Limb (tissue), 2 donors: ENCODE data around the gene MMP17.

Source experiments
- DNase-seq, 2 donors: peaks; one replicate each; pipeline ENCODE4 v3.0.0-alpha.2; 2016; ENCODE audit errors: extremely low spot score in 2 of 2

The MMP17 gene

DNA sequence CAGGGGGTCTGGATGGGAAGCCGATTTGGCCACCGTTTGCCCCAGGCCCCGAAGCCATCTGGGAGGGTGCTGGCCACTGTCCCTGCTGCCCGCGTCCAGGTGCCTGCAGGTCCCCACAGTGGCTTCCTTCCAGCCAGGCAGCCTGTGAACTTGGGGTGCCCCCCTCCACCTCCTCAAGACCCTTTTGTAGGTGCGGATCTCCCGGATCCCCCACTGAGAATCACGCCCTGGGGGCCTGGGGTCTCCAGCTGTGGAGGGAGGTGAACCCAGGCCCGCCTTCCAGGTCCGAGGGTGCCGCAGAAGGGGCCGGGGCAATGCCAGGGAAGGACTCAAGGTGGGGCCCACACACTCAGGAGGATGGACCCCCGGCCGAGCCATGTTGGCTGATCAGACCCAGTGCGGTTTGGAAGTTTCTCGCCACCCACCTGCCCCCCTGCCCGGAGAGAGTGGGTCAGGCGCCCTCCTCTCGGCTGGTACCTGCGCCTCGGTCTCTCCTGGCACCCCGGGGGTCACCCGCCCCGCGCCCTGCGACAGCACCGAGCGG, 1.7 kb downstream of the MMP17 start:
- DNase-seq = no peak

DNA sequence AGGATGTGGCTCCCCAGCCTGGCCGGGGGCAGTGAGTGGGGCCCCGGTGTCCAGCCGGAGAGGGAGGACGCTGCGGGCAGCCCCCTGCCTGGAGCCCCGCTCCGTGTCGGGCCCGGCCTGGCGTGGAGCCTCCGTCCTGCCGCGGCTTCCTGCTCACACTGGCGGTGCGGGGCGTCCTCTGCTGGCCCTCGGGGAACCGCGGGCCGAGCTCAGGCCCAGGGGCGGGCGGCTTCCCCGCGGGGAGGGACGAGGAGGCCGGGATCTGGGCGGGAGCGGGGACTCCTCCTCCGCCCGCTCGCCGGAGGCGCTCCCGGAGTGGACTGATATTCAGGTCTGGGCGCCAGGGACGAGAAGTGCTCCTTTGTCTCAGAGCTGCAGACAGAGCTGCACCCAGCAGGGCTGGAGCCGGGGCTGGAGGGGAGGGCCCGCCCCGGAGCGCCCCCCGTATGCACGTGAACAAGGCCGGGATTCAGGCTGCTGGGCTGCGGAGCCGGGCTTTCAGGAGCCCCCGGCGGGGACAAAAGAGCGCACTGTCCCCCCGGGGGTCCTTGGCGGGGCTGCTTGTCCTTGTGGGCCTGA, 2.2 kb downstream of the MMP17 start:
- DNase-seq = peak; percentile 52 to 85

DNA sequence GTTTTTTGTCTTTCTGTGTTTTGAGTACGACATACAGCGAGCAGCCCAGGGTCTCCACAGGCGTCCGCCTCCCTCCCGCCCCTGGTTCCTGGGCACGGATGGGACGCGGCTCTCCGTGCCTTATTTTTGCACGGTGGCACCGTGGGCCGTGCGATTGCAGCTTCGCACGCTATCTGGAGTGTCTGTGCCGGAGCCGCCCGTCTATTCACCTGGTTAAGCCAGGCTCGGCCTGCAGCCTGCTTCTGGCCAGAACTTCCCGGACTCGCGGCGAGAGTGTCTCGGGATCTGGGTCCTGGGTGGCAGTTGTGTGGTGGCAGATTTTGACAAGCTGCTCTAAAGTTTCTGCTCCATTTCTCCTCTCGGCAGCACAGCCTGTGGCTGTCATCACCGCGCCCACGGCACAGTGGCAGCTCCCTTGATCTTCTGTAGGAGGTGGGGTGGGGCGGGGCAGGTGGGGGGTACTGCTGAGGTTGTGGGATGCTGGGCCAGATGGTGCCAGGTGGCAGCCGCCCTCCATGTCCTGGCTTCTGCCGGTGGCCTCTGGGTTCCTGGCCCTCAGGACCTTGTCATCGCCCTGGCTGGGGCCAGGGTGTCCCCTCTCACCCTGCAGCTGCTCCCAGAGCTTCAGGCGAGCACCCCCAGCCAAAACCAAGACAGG, 2.9 kb downstream of the MMP17 start:
- peak in 1 of 2 donors; percentile 52 for DNase-seq

DNA sequence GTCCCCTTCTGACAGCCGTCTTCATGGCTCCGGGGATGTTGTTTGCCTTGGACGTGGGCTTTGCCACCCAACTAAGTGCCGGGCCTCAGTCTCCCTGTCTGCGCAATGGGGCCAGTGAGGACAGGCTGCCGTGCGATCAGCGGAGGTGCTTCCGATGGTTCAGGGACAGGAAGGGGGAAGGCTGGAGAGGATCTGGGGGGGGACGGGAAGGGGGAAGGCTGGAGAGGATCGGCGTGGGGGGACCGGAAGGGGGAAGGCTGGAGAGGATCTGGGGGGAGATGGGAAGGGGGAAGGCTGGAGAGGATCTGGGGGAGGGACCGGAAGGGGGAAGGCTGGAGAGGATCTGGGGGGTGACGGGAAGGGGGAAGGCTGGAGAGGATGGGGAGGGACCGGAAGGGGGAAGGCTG, 3.4 kb downstream of the MMP17 start:
- DNase-seq = peak in 1 of 2 donors; percentile 62

DNA sequence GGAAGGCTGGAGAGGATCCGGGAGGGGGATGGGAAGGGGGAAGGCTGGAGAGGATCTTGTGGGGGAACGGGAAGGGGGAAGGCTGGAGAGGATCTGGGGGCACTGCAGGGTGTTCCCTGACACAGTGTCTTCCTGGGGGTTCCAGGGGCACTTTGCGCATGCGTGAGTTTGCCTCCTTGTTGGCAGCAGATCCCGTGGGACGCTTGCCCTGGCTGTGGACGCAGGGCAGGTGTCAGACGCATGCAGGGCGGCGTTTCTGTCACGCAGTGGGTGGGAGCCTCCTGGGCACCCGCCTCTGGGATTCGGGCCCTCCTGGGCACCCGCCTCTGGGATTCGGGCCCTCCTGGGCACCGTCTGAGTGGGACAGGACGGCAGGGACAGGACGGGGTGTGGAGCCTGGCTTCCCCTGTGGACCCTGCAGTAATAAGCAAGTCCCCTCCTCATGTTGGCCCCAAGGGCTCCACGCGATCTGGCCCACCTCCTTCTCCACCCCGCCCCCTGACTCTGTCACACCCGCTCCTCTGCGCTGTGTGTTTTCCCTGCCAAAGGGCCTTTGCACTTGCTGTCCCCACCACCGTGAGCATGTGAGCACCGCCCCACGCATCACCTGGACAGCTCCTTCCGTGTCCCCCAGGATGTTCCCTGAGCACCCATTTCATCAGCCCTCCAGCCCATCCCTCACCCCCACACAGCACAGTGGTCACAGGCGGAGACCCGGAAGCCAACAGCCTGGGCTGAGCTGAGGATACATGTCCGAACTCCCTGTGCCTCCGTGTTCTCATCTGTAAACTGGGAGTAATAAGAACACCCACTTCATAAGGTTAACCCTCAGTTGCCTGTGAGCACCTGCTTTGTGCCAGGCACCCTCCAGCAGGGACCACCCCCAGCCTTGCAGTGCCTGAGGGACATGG, 4.4 kb downstream of the MMP17 start:
- DNase-seq = no peak

DNA sequence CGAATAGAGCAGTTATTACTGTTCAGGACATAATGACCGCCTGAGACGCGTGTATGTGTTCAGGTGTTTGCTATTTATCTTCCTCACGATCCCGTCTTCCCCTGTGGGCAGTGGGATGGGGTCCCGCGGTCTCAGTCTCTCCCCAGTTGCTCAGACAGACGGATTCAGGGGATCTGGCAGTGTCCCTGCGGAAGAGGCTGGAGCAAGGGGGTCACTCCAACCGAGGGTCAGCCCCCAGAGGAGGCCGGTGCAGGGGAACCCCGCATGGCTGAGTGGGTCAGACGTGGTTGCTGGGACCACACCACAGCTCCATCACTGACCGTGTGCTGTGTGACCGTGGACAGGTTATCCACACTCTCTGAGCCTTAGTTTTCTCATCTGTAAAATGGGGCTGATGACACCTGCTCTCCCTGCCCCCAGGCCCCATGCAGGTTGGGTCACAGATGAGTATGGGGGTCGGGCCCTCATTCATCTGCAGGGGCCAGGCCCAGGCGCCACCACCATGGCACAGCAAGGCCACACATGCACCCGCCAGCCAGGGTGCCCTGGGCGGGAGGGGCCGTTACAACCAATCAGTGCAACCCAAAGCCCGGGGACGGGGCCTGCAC, 5.2 kb downstream of the MMP17 start:
- no peak for DNase-seq

DNA sequence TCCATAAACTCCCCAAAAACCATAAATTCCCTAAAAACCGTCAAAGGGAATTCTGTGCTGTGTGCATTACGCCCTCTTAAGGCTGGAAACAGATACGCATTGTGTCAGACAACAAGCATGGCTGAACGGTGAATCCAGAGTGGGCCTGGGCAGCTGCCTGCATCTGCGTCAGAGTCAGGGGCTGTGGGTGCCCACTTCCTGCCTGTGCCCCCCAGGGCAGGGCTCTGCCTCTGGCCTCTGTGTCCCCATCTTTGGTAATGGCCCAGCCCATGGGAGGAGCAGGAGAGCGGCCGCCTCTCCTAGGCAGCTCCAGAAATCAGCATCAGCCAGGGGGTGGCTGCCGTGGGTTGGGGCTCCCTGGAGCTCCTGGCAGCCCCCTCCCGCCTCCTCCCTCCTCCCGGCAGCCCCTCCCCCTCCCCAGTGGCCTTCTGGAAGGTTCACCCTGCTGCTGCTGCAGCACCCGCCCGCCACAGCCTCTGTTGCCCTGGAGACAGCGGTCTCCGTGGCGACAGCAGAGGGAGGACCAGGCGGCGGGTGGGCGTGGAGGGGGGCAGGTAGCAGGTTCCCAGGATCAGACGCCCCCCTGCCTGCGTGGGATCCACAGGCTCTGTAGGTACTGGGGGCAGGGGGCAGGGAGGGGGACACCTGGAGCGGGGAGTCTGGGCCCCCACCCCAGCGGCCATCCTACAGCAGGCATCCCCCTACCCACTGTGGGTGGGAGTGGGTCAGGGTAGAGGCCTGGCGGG, 5.9 kb downstream of the MMP17 start:
- peak in 1 of 2 donors; percentile 70 for DNase-seq

DNA sequence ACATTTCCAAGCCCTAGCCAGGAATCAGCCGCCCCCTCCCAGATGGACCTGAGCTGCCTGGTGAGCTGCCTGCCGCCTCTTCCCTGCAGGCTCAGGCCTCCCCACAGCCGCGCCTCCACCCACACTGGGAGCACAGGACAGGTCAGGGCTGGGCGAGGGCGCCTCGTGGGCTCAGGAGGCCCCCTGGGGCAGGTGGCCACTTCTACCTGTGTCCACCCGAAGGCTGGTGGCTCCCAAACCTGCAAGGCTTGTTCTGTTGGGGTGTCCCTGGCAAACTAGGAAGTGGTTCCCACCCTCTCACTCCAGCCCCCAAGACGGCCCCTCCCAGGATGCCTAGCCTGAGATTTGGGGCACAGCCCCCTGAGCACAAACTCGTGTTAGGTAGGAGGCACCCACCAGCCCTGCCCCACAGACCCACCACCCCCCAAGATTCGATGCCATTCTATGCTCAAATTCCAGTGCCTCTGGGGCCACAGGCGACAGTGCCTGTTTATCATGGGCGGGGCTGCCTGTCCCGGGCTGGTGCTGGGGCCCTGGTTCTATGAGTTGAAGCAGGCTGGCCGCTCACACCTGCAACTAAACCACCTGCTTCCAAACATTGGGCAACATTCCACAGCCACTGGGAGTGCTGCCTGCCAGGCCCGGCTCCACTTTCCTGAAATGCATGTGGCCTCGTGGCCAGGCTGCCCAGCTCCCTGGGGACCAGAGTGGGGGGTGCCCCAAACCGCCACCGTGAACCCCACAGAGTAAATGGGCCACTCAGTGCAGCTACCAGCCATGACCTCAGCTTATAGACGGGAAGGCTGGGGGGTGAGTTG, 6.8 kb downstream of the MMP17 start:
- no peak for DNase-seq

DNA sequence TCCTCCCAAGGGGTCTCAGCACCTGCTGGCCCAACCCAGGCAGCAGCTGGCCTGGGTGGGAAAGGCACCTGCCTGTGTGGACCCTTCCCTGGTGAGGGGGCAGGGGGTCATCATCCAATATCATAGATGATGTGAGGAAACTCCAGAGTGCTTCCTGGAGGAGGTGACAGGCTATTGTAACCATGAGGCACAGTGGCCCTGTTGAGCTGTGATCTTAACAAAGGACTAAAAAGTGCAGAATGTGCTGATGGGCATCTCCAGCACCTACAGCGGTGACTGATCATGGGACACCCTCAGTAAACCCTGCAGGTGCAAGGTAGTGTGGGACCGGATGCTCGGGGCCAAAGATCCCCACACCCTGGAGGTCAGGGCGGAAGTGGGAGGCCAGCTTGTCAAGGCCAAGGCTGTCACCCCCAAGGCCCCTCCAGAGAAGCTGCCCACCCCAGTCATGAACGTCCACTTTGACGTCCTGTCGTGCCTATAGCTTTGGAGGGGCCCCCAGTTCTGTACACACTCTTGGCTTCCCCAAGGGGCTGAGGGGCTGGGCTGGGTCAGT, 7.5 kb downstream of the MMP17 start:
- DNase-seq = no peak

DNA sequence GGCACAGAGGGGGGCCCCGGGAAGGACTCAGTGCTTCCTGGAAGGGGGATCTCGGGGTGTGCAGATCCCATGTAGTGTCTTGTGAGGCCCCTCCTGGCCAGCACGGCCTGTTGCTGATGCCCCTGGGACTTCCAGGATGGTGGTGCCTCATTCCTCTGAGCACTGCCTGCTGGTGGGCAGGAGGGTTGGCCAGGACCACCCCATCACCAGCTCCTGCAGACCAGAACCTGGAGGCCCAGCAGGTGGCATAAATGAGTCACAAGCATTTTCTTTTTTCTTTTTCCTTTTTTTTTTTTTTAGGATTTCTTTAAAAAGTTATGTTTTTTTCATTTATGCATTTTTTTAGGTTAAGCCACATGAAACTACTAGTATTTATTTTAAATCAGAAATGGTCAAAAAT, 8.0 kb downstream of the MMP17 start:
- peak in 1 of 2 donors; percentile 36 for DNase-seq

DNA sequence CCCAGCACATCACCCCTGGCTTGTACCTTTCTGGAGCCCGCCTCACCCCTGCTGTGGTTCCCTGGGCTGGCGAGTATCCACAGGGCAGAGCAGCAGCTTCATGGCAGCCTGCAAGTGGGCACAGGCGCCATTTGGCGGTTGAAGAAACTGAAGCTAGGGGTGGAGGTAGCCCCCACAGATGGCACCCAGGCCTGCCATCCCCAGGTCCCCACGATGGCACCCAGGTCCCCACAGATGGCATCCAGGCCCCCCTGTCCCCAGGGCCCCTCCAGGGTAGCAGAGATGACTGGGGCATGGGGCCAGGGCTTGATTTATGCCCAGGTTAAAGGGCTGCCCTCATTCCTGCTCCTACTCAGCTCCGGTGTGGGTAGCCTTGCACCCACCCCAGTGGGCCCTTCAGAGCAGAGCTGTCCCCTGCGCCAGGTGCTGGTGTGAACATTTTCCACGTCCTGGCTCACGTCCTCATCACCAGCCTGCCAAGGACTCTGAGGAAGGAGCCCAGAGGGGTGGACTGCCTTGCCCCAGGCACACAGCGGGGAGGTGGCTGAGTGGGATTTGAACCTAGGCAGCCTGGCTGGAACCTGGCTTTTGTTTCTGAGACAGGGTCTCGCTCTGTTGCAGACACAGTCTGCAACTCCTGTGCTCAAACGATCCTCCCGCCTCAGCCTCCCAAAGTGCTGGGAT, 8.7 kb downstream of the MMP17 start:
- peak in 1 of 2 donors; percentile 29 for DNase-seq

DNA sequence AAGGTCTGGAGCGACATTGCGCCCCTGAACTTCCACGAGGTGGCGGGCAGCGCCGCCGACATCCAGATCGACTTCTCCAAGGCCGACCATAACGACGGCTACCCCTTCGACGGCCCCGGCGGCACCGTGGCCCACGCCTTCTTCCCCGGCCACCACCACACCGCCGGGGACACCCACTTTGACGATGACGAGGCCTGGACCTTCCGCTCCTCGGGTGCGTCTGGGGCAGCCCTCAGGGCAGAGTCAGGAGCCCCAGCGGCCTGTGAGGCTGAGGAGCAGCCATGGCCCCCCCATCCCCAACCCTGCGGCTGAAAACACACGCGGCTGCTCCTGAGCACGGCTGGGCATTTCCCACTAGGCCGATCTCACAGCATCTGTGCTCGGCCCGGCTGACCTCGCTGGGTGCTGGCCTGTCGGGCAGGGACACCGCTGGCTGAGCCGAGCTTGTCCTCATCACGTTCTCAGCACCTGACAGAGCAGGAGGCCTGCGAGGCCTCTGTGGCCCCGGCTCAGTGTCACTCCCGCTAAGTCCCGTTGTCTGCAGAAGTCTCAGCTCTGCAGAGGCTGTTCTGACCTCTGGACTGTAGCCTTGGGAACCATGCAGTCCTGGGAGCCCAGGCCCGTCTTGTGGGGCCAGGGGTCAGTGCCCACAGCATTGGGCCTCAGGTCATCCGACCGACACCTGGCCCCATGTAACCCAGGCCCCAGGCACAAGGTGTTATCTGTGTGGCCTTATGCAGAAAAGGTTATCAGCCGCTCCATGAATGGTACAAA, 12.6 kb downstream of the MMP17 start:
- no peak for DNase-seq

DNA sequence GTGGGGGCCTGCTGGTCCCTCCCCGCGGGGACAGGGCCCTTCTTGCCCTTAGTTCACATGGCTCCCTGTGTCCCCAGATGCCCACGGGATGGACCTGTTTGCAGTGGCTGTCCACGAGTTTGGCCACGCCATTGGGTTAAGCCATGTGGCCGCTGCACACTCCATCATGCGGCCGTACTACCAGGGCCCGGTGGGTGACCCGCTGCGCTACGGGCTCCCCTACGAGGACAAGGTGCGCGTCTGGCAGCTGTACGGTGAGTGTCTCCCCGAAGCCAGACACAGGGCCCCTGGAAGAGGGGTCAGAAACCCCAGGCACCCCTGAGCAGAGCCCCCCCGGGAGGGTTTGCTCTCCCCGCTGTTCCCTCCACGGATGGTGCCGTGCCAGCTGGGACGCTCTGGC, 13.4 kb downstream of the MMP17 start:
- peak in 1 of 2 donors; percentile 14 for DNase-seq

DNA sequence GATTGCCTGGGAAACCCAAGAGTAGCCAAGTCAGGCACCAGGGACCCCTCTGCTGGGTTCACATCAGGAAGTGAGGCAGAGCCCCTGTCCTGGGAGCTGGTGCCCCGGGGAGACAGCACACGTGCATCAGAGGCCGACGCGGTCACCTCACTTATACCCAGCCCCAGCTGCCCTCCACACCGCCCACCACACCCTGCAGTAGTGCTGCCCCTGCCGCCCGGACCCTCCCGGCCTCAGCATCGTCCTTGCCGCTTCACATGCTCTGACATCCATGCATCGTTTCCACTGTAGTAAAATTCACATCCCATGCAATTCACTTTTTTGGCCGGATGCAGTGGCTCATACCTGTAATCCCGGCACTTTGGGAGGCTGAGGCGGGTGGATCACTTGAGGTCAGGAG, 14.0 kb downstream of the MMP17 start:
- peak in 1 of 2 donors; percentile 18 for DNase-seq

DNA sequence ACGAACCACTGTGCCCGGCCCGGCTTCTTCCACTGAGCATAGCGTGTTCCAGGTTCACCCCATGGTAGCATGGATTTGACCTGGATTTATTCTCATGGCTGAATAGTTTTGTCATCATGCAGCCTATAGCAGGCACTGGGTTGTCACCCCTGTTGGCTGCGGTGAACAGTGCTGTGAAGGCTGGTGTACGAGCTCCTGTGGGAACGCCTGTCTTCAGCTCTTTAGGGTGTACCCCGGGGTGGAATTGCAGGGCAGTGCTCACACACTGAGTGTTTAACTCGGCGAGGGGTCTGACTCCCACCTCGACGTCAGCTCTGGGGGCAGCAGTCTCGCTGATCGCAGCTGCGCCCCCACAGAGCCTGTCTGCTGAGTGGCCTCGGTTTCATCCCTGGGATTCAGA, 15.3 kb downstream of the MMP17 start:
- no peak for DNase-seq

DNA sequence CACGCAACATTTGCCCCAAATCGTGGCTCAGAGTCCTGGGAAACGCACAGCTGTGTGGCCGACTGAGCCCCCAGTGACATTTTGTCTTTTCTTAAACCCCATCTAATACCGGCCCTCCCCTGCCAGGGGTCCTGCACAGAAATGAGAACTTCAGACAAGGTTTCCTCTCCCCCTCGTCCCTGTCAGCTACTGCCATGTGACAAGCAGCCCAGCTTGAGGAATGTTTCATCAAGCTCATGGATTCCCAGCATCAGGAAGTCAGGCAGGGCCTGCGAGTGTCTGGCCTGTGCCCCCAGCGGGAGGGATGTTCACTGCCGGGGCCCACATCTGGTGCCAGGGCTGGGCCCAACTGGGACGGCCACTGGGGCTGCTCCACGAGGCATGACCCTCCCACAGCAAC, 15.9 kb downstream of the MMP17 start:
- DNase-seq = peak in 1 of 2 donors; percentile 14

DNA sequence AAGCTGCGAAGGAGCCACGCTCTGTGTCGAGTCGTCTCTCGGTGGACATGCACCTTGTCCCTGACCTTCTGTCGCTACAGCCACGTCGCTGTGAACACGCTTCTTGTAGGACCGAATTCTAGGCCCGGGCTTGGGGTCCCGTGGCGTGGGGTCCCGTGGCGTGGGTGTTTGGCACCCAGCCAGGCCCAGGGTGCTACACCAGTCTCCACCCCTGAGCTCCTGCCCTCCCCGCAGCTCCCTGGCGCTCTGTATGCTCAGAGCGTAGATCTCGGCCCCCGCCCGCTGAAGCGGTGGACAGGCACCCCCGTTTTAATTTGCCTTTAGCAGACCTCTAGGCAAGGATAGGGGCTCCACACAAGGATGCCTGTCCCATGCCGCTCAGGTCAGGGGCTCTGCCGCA, 16.5 kb downstream of the MMP17 start:
- DNase-seq = peak in 1 of 2 donors; percentile 17

DNA sequence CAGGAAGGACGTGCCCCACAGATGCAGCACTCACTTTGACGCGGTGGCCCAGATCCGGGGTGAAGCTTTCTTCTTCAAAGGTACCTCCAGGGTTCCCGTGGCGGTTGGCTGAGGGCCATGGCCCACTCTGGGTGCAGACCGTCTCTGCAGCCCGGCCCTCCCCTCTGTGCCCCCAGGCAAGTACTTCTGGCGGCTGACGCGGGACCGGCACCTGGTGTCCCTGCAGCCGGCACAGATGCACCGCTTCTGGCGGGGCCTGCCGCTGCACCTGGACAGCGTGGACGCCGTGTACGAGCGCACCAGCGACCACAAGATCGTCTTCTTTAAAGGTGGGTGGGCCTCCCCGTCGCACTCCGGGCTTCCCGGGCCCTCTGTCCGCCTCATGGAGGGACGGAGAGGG, 16.9 kb downstream of the MMP17 start:
- DNase-seq = peak in 1 of 2 donors; percentile 9
